GM21528 (cell line): ENCODE data around the gene ABCB9.
"Not testable (repeated sequence)": the region's sequence is repeated elsewhere in the genome, so short reads cannot be mapped to it uniquely, and the experiment has no call there.

Experiments
- ATAC-seq: cut with Tn5 transposase; IDR thresholded peaks from one replicate; pipeline ENCODE4 v1.9.1; 2021; ENCODE audit warnings: mild to moderate bottlenecking, moderate library complexity; ENCODE audit not compliant: unreplicated experiment, low FRiP score

ABCB9 gene

GRCh38 chr12:122903693-122904034, 62.6 kb downstream of the ABCB9 start:
- no peak for ATAC-seq

GRCh38 chr12:122902854-122903692, 63.2 kb downstream of the ABCB9 start:
- no peak for ATAC-seq

- no peak for ATAC-seq
Observed at GRCh38 chr12:122899887-122900286, 66.4 kb downstream of the ABCB9 start.

- ATAC-seq, result no peak
Observed at GRCh38 chr12:122896662-122897061, 69.6 kb downstream of the ABCB9 start.

DNA sequence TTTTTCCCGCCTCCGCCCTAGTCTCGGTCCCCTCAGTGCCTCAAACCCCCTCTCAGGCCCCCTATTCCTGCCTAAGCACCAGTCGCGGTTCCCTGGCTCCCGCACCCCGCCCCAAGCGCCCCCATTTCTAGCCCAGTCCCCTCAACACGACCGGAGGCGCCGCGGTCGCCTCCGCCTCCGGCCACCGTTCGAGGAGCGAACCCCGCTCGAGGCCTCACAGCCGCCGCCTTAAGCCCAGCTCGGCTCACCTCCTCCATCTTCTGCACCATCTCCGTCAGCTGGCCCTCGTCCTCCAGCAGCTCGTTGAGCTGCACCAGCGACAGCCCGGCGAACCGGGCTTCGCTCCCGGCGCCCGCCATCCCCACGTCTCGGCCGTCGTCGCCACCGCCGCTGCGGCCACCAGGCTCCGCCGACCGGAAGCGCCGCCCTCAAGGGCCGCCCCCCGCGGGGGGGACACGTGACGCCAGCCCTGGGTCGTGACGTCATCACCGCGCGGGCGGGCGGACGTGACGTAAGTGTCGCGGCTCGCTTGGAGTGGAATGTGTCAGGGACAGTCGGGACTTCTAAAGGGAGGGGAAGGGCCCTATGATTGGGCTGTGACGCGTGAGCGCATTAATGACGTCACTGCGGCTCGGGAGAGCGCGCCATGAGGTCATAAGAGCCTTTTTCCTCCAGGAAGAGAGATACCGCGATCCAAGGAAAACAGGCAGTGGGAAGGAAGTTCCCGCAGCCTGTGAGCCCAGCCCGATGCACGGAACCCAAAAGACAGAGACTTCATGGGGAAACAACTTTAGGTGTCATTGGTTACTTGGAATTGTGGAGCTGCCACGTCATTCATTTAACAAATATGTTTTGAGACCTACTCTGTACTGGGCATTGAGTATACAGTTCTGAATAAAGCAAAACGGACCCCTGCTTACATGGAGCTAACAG, 70.3 kb downstream of the ABCB9 start, which contains the start of gene VPS37B:
Gene VPS37B (minus strand): TSS at position 421 of the 933 bp plus-strand sequence. CDS start 62 bp downstream, at position 359.
- ATAC-seq, result peak; percentile 47

GRCh38 chr12:122895320-122895703, 71.0 kb downstream of the ABCB9 start:
- no peak for ATAC-seq

GRCh38 chr12:122894193-122895121, 71.8 kb downstream of the ABCB9 start:
- ATAC-seq, result no peak

DNA sequence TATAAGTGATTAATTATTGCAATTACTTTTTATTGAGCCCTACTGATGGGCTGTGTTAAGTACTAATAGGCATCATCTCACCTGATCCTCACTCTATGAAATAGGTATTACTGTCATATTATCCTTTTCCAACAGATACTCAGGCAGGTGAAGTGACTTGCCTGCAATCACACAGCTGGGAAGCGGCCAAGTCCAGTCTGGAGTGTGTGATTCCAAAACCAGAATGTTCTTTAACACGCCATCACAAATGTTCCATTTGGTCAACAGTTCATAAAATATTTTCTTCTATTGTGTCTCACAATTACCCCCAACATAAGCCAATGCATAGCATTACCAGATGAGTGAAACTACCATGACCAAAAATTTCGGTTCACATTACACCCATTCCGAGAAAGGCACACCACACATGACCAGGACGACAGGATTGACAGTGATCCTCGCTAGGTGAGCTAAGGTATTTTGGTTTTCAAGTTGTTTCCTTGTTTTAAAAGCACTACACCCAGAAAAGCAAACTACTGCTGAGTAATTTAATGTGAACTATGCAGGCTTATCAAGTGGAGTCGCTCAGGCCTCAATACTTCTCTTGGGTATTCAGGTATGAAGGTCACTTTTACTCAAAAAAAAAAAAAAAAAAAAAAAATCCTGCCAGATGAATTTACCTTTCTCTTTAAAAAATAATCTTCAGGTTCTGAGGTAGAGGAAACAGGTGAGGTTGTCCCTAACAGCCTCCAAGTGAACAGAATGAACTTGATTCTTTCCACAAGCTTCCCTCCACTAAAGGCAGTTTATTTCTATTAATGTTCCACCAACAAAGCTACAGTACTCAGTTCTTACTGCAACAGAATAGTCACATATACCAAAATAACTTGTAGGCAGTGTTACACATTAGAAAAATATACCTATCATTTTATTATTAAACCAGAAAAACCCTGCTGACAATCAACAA, 72.8 kb downstream of the ABCB9 start:
- ATAC-seq, result no peak

DNA sequence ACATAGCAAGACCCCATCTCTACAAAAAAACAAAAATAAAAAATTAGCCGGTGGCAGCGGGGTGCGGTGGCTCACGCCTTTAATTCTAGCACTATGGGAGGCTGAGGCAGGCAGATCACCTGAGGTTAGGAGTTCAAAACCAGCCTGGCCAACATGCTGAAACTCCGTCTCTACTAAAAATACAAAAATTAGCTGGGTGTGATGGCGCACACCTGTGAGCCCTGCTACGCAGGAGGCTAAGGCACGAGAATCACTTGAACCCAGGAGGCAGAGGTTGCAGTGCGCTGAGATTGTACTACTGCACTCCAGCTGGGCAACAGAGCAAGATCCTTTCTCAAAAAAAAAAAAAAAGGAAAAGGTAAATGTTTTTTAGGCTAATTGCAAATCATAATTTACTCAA, 73.5 kb downstream of the ABCB9 start:
- ATAC-seq, result not testable (repeated sequence)

- ATAC-seq, result no peak
Observed at GRCh38 chr12:122891661-122892525, 74.4 kb downstream of the ABCB9 start.

DNA sequence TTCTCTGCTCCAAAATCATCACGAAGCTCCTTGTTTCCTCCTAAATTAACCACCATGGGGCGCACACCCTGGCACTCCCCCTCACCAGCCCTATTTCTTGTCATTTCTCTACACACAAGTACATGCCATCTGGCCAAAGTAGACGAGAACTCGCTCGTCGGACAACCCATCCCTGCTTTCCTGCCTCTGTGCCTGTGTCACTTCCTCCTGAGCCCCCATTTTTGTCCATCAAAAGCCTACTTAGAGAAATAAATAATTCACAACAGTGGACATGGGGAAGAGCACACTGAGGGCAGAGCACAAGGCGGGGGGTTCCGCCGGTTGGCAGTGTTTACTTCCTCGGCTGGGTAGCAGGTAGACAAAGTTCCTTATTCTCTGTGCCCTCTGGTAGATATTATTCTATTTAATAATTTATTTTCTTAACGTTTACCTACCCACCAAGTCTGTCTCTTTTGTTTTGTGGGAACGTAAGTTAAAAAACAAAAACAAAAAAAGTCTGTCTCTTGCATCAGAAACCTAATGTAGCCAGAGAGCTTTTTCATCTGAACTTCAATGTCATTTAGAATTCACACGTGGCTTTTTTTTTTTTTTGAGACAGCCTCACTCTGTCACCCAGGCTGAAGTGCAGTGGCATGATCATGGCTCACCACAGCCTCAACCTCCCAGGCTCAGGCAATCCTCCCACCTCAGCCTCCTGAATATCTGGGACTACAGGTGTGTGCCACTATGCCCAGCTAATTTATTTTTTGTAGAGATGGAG, 76.3 kb downstream of the ABCB9 start:
- no peak for ATAC-seq

DNA sequence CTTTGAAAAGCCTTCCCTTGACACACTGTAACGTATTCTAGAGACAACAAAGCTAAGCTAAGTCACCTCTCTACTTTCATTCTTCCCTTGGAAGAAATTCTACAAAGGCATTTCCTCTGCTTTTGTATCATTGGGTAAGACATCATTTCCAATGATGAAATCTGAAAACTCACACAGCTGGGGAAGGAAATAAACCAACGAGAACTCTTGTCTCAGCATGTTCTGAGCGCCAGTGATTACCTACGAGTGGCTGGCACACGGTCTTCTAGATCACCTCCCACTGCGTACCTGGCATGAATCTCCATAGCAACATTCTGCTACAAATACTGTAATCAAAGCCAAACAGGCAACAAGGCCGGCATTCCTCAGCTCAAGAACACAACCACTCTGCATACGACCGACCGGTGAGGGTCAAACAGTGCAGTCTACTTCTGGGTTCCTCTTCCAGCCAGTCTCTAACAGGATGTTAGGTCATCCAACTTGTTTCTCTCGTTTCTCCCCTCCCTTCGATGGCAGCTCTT, 78.0 kb downstream of the ABCB9 start:
- peak; percentile 40 for ATAC-seq

DNA sequence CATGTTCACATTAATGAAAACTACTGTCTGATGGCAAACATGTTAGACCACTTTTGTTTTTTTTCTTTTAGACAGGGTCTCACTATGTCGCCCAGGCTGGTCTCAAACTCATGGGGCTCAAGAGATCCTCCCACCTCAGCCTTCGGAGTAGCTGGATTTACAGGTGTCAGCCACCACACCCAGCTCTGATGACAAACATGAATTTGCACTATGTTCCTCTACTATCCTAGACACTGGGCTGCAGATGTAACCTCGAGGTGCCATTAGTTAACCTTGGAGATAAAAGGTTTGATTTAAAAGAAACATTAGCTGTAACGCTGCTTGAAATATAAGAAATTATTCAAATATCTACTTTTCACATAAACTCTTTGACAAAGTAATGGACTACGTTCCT, 78.4 kb downstream of the ABCB9 start:
- ATAC-seq, result peak; percentile 30

DNA sequence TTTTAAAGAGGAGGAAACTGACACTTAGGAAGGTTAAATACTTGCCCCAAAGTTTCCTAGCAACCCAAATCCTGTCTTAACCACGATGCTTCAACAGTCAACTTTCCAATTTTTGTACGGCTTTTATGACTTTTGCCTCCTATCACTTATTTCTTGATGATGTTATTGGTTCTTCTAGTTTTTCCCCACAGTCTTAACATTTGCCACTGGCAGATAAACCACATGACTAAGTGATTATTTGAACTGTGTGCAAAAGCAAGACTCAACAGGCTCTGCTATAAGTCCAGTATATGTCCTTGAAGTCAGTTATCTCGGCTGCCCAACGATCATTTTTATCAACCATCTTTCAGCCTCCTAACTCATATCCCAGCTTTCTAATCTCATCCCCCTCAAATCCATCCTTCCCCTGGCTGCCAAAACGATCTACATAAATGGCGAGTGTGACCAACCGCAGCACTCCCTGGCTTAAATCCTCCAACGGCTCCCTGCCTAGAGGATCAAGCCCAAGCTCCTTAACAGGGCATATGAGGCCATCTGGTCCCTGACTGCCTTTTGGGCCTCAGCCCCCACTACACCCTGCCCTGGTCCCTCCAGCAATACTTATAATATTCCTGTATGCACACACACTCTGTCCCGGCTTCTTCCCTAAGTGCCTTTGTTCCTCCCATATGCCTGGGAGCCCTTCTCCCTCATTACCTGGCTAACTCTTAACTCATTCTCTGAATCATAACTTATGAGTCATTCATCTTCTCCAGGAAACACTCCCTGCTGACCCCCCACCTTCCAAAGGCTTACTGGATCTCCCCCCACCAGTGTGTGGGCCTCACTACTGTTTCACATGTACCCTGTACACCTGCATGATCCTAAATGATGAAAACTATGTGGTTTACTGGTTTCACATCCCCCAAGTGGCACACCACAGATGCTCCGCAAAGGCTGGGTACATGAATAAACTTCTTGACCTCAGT, 79.1 kb downstream of the ABCB9 start:
- ATAC-seq, result peak; percentile 89

DNA sequence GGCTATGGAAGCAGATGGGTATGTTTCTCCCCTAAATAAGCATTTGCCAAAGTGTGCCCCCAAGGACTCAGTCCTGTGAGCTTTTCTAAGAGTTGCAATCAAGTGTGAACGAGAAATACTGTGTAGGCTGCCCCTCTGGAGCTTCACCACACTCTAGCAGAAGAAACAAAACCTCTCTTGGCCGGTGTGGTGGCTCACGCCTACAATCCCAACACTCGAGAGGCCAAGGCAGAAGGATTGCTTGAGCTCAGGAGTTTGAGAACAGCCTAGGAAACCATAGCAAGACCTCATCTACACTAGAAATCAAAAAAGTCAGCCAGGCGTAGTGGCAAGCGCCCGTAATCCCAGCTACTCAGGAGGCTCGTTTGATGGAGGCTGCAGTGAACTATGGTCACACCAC, 80.1 kb downstream of the ABCB9 start:
- no peak for ATAC-seq

- no peak for ATAC-seq
Observed at GRCh38 chr12:122884860-122885259, 81.4 kb downstream of the ABCB9 start.
